ENCODE measurements around the gene C3orf70.

C3orf70 gene

GRCh38 chr3:185087419-185087818 lies 65.4 kb downstream of the C3orf70 start:
- DNase-seq (ENCODE audit: low spot score), result no peak

DNA sequence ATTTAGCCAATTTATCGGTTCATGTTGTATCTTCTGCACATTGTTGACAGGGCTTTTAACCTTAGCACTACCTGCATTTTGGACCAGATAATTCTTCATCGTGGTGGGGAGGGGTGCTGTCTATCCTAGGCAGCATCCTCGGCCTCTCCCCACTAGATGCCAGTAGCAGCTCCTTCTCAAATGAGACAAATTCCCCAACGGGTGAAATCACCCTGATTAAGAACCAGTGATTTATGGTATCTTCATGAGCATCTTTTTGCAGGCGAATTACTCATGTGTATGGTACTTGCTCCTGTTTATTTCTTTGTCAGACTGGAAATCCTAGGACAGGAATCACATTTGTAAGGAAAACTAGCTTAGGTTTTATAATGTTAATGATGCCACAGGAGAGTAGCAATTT lies 68.0 kb downstream of the C3orf70 start:
- no peak for DNase-seq (ENCODE audit: low spot score)

- DNase-seq (ENCODE audit: low spot score), result no peak
Measured at GRCh38 chr3:185084402-185084801, 68.5 kb downstream of the C3orf70 start.

DNA sequence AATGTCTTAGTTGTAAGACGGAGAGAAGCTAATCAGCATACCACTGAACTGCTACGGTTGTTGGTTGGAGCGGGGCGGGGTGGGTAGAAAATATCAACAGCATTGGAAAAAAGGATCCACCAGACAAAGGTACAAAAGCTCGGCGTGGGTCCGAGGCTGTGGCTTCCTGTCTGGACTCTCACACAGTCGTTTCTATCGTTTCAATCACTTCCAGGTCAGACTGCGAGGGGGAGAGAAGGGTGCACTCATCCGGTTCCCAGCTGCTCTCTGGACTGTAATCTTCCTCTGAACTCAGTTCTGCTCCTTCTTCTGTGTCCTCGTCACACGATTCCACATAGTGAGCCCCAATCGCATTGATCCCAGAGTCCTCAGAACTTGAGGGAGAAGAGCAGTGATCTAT lies 70.0 kb downstream of the C3orf70 start:
- DNase-seq (ENCODE audit: low spot score), result no peak

DNA sequence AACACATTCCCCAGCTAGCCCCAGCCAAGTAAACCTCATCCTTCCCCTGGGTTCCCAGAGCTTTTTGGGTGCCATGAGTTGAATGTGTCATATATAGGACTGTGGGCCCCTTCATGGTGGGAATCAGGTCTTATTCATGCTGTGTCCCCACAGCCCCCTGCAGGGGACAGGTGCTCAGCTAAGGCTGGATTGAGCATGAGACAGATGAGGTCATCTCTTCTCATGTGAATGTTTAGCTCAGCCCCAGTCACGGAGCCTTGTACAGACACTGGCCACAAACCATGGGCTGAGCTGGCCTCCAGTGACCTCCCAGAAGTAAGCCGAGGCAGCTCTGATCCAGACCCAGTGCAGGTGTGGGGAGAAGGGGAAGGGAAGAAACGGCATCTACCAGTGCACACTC lies 70.7 kb downstream of the C3orf70 start:
- no peak for DNase-seq (ENCODE audit: low spot score)

DNA sequence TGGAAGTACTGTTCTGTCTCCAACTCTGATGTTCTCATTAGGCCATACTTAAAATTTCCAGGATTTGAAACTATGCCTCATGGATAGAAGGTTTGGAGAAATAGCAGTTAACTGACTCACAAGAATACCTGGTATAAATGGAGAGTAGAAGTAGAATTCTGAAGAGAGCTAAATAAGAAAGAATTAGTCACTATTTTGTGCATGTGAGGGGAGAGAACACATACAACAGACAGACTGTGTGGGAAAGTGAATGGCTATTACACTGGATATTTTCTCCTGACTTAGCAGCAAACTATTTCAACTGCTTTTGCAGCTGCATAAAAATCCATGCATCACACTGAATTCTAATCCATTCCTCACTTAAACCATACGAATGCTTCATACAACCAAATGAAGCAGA lies 71.3 kb downstream of the C3orf70 start:
- no peak for DNase-seq (ENCODE audit: low spot score)

- DNase-seq (ENCODE audit: low spot score), result no peak
Measured at GRCh38 chr3:185079625-185080024, 73.2 kb downstream of the C3orf70 start.

GRCh38 chr3:185076219-185076618 lies 76.6 kb downstream of the C3orf70 start:
- no peak for DNase-seq (ENCODE audit: low spot score)

GRCh38 chr3:185075547-185075946 lies 77.3 kb downstream of the C3orf70 start:
- no peak for DNase-seq (ENCODE audit: low spot score)

GRCh38 chr3:185071287-185071800 lies 81.5 kb downstream of the C3orf70 start:
- peak; percentile 8 for DNase-seq (ENCODE audit: low spot score)

DNA sequence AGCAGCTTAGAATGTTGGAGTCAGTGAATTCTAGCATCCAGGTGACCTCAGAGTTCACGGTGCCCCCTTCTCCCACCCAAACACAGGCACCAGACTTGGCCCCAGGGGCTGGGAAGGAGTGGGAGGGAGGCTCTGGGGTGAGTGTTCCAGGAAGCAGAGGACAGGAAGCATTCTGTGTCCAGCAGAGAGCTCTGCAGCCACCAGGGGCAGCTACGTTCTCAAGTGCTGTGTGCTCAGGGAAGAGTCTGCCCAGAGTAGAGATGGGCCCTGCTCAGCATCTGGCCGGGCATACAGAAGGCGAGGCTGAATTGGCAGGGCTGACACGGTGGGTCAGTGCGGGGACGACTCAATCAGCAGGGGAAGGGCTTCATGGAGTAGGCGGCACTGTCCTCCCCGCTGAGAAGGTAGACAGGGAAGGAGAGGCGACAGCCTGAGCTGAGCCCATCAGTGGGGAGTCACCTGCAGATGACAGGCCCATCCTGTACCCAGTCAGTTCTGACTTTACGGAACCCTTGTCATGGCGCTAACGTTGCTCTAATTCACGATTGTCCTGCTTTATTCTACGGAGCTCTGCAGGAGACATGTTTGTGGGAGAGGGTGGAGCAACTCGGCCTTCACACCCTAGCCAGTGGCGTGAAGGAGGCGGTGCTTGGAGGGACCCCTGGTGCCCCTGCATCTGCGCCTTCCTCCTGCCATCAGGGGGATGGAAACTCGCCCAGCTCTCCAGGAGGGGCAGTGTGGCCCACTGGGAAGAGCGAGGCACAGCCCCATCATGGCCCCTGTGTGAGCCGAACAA lies 82.2 kb downstream of the C3orf70 start:
- peak; percentile 69 for DNase-seq (ENCODE audit: low spot score)

DNA sequence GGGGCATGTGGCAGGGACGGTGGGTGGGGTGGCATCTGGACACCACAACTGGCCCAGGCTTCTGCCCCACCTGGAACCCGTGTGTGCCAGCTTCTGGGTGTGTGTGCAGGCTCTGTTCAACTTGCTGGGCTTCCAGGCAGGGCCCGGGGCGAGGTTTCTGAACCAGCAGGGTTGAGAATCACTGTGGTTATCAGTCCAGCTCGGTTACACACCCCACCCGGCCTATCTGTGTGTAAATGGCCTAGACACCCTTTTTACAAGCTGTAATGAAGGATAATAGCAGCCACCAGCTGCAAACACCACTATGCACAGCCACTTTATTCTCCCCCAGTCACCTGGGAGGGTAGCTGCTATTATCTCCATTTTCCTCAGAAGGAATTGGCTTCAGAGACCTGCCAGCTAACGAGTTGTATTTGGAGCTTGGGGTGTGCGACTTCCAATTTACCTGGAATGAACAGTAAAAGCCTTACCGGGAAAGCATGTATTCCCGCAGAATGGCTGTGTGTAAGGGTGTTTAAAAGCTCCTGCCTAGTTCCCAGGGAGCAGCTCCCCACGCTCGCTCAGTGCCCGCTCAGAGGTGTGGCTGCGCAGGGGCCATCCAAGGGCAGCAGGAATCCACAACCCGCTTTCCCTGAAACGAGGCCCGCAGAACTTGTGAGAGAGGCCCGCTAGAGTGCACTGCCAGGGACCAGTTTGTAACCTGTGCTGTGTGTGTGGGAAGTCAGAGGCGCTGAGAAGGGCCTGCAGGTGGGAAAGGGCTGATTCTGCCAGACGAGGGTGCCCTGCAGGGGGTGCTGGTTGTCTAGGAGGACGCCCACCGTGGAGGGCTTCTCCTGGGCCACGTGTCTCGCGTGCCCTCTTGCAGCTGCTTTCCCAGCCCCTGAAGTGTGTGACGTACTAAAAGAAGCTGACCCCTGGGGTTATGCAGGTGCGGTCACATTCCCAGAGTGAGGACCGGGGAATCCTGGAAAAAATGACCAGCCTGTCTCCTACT lies 83.5 kb downstream of the C3orf70 start:
- DNase-seq (ENCODE audit: low spot score), result peak; percentile 8

GRCh38 chr3:185067173-185067572 lies 85.7 kb downstream of the C3orf70 start:
- peak; percentile 1 for DNase-seq (ENCODE audit: low spot score)

GRCh38 chr3:185066251-185066650 lies 86.6 kb downstream of the C3orf70 start:
- DNase-seq (ENCODE audit: low spot score), result no peak

GRCh38 chr3:185065059-185065458 lies 87.8 kb downstream of the C3orf70 start:
- no peak for DNase-seq (ENCODE audit: low spot score)

DNA sequence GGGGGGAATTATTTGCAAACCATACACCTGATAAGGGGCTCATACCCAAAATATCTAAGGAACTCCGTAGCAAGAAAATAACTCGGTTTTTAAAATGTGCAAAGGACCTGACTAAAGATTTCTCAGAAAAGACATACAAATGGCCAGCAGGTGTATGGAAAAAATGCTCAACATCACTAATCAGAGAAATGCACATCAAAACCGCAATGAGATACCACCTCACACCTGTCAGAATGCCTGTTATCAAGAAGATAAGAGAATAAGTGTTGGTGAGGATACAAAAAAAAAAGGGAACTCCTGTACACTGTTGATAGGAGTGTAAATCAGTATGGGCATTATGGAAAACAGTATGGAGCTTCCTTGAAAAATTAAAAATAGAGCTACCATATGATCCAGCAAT lies 89.4 kb downstream of the C3orf70 start:
- DNase-seq (ENCODE audit: low spot score), result no peak

DNA sequence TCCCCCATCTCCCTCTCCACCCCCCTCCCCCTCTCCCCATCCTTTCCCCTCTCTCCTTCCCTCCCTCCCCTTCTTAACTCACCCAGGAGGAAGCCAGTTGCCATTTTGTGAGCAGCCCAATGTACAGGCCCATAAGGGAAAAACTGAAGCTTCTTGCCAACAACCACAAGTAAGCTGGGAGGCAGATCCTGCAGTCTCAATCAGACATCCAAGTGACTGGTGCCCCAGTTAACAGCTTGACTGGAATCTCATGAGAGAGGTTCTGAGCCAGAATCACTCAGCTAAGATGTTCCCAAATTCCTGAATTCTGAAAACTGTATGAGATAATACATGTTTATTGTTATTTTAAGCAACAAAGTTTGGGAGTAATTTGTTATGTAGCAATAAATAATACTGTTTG lies 90.7 kb downstream of the C3orf70 start:
- DNase-seq (ENCODE audit: low spot score), result no peak

DNA sequence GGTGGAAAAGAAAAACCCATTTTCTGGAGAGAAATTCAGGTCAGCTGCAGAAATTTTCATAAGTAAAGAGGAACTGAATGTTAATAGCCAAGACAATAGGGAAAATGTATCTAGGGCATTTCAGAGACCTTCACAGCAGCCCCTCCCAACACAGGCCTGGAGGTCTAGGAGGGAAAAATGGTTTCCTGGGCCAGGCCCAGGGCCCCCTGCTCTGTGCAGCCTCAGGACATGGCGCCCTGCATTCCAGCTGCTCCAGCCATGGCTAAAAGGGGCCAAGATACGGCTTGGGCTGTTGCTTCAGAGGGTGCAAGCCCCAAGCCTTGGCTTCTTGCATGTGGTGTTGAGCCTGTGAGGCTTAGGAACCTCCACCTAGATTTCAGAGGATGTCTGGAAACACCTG lies 92.2 kb downstream of the C3orf70 start:
- DNase-seq (ENCODE audit: low spot score), result no peak

DNA sequence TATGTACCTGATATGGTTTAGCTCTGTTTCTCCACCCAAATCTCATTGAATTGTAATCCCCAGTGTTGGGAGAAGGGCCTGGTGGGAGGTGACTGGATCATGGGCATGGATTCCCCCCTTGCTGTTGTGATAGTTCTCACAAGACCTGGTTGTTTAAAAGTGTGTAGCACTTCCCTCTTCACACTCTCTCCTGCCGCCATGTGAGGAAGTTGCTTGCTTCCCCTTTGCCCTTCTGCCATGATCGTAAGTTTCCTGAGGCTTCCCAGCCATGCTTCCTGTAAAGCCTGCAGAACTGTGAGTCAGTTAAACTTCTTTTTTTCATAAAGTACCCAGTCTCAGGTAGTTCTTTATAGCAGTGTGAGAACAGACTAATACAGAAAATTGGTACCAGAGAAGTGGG lies 93.1 kb downstream of the C3orf70 start:
- no peak for DNase-seq (ENCODE audit: low spot score)

GRCh38 chr3:185058796-185059195 lies 94.1 kb downstream of the C3orf70 start:
- DNase-seq (ENCODE audit: low spot score), result no peak

GRCh38 chr3:185057829-185058228 lies 95.0 kb downstream of the C3orf70 start:
- DNase-seq (ENCODE audit: low spot score), result no peak

DNA sequence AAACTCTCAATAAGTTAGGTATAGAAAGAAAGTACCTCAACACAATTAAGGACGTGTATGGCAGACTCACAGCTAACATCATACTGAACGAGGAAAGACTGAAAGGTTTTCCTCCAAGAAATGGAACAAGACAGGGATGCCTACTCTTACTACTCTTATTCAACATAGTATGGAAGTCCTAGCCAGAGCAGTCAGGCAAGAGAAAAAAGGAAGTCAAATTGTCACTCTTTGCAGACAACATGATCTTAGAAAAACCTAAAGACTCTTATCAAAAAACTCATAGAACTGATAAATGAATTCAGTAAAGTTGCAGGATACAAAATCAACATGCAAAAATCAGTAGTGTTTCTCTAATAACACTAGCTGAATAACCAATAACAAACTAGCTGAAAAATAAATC lies 96.0 kb downstream of the C3orf70 start:
- DNase-seq (ENCODE audit: low spot score), result no peak

GRCh38 chr3:185052631-185053030 lies 100.2 kb downstream of the C3orf70 start:
- peak; percentile 1 for DNase-seq (ENCODE audit: low spot score)
